Stimulated activated CD4-positive, alpha-beta T cell treated with anti-CD3 and anti-CD28 coated beads, Interleukin-12 subunit alpha, Interleukin-12 subunit beta, amount 100 ng/mL, for 4 hours (primary cell): Measurements from ENCODE around the gene CAV3.

Source experiments
- DNase-seq: peaks from one replicate; pipeline ENCODE4 v3.0.0-alpha.2; 2020

Gene CAV3

GRCh38 chr3:8736436-8736835 lies 2.8 kb downstream of the CAV3 start:
- DNase-seq: no peak

DNA sequence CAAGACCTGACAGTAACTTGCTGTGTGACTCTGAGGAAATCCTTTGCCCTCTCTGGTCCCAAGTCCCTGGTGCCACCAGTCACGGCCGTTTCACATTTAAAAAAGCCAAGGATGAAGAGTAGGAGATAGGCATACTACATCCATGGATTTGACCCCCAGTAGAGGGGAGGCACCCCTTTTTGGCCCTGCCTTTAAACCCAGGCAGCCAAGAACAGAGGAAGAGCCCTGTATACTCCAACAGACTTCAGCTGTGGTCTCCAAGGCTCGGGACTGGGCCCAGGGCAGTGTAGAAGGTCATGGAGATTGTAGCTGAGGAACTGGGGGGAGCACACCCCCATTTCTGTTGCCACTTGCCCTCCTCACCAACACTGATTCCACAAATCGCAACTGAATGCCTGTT lies 3.7 kb downstream of the CAV3 start:
- no peak for DNase-seq

DNA sequence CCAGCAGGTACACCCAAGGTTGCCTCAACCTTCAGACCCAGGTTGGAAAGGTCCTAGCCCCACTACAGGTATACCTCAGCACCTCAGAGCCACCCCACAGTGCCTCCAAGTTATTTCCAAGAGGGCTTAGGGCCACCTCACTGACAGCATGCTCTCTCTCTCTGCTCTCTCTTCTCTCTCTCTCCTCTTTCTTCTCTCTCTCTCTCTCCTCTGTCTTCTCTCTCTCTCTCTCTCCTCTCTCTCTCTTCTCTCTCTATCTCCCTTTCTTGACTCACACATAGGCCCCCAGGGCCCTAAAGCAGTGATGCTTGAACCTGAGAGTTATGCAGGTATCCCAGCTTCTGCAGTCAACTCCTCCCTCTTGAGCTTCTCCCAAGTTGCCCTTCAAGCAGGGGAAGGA lies 4.2 kb downstream of the CAV3 start:
- DNase-seq: no peak

GRCh38 chr3:8738639-8739038 lies 5.0 kb downstream of the CAV3 start:
- no peak for DNase-seq

DNA sequence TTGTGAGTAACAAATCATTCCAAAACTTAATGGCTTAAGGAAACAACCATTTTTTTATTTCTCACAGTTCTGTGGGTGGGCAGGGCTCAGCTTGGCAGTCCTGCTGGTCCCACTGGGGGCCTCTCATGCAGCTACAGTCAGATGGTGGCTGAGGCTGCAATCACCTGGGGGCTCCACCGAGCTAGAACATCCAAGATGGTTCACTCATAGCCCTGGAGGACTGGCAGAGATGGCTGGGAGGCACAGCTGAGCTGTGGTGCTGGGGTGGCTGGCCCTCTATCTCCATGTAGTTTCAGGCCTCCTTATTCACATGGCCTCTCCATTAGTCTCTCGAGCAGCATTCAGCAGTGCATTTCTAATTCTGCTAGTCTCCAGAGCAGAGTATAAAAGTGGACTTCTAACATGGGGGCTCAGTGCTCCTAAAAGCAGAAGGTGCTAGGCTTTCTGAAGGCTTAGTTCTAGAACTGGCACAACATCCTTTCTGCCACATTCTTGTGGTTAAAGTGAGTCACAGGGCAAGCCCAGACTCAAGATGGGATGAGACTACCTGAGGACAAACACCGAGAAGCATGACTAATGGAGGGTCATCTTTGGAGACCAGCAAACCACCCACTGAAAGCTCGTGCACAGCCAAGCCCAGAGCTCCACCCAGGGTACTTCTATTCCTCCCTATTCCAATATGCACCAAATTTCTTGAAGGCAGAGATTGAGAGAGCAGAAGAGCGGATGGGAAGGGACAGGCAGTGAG lies 6.3 kb downstream of the CAV3 start:
- no peak for DNase-seq

DNA sequence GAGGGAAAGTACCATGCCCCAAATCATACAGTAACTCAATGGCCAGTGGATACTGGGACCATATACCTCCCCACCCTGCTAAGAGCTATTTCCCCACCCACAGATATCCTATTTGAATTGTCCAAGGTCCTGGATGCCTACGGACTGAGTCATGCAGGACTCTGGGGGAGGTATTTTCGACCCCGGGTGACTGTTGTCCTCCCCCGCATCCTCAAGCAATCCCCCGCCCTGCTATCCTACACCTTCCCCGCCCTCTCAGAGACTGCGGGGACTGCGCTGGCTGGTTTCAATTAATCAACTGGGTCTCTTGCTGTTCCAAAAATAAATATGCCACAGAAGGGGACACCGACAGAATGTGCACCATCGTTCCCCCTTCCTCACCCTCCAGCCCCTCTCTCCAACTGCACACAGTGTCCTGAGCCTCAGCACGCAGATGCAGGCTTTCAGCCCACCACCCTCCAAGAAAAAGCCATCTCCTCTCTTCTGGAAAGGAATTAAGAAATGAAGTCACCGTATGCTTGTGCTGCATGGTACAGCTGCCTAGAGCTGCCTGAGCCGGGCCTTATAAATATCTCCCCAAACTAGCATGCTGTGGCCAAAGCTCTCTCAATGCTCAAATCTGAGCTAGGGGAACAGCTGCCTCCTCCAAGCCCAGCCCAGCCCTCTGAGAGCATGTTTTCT lies 8.1 kb downstream of the CAV3 start:
- DNase-seq: no peak

- no peak for DNase-seq
Observed at GRCh38 chr3:8743021-8743601, 9.5 kb downstream of the CAV3 start.

DNA sequence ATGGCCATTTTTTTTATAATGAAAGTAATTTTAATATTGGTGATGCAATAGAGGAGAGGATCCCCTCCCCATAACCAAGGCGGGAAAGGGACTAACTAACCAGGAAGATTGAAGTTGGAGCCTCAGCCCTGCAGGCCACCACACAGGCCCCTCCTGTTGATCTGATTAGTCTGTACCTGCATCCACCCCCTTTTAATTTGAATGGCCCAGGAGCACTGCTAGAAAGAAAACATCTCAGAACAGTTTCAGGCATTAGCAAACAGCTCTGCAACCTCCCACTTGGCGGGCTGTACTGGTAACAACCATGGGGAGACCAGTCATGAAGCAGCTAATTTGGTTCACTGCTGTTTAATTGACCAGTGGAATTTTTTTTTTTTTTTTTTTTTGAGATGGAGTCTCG lies 10.3 kb downstream of the CAV3 start:
- no peak for DNase-seq

GRCh38 chr3:8745619-8746370 lies 12.2 kb downstream of the CAV3 start:
- DNase-seq: no peak

- DNase-seq: no peak
Observed at GRCh38 chr3:8746780-8747345, 13.3 kb downstream of the CAV3 start.

DNA sequence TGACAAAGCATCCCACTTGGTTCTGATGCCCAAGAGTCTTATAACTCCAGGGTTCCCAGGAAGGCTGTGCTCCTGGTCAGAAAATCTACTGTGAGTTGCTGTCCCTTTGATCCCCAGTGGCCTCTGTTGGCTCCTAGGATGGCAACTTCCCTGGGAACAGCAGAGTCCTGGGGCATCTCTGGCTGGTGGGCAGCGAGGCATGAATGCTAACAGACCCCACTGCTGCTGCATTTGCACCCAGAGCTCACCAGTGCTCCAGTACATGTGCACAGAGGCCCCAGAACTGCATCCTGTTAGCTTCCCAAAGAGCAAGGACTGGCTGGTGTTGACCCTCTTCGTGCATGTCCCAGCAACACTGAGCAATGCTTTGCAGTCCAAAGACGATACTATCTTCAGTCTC lies 15.7 kb downstream of the CAV3 start:
- no peak for DNase-seq

DNA sequence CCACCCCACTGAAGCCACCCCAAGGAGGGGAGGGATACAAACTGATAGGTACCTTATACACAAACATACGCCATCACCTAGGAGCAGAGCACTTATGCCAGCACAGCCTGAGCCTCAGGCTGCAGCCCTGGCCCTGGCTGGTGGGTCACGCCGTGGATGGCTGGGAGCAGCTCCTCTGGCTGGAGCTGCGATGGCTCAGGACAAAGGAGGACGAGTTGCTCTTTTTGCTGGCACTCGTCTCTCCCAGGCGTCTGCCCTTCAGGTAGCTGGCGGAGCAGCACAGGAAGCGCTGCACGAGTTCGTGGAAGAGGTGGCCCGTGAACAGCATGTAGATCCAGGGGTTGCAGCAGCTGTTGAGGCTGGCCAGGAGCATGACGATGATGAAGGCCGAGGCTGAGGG lies 19.2 kb downstream of the CAV3 start:
- no peak for DNase-seq

GRCh38 chr3:8755097-8755496 lies 21.5 kb downstream of the CAV3 start:
- DNase-seq: no peak

- DNase-seq: no peak
Observed at GRCh38 chr3:8755564-8756237, 22.1 kb downstream of the CAV3 start.

- DNase-seq: no peak
Observed at GRCh38 chr3:8756671-8757070, 23.1 kb downstream of the CAV3 start.

DNA sequence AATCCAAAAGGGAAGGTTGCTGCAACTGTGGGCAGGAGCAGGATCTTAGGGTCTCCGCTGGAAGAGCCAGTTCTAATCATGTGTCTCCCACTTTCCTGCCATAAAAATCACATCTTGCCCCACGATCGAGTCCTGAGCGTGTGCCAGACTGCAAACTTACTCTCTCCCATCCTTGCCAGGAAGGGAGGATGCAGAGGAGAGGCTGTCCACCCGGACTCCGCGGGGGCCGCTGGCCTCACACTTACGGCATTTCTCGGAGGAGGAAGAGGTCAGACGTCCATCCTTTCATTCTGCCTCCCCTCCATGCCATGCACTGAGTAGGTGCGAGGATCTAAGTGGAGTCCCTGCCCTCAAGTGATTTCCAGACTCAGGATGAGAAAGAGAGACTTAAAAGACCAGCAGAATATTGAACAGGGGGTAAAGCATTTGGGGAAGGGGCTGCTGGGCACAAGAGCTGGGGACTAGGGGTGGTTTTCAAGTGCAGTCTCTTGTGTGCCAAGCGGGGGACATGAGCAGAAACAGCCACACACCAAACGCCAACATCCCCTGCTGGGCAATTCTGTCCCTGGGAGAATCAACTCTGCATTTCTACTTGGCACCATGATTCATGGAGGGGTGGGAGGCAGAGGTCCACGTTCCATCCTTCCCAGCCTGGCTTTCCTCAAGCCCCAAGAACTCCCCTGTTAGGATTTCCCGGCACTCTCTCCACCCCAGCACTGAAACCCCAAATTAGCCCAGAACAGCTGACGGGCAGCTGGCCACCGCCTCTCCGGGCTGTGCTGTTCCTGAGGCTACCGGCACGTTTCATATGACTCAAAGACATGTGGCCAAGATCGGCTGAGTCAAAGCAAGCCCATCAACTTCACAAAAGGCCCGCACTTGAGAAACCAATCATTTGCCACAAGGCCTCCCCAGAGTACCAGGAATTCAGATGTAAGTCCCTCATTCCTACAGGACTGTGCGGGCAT lies 24.2 kb downstream of the CAV3 start:
- DNase-seq: no peak

DNA sequence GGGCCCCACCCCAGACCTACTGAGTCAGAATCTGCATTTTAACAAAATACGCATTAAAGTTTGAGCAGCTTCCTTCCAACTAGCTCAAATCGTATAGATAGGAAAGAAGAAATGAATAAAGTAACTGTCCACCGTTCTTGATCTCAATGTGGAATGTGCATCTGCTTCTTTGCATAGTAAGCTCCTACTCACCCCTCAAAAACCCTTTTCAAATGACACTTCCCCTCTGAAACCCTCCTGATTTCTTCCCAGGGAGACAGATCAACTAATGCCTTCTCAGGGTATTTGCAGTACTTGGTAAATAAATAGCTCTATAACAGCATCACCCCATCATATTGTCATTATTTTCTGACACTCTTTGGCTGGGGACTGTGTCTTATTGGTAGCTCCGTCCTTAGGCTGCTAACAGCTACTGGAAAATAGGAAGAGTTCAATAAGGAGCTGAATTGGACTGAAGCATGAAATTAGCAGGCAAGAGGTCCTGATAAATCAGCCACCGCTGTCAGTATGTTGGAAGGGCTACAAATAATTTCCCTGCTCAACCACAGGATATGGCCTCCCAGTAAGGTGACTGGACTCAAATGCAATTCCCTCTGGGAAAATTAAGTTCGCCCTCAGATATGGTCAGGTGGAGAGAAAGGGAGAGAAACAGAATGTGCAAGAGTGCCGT lies 25.6 kb downstream of the CAV3 start:
- no peak for DNase-seq

- DNase-seq: no peak
Observed at GRCh38 chr3:8760091-8760490, 26.5 kb downstream of the CAV3 start.

GRCh38 chr3:8760506-8760905 lies 26.9 kb downstream of the CAV3 start:
- DNase-seq: no peak

GRCh38 chr3:8761866-8762265 lies 28.3 kb downstream of the CAV3 start:
- no peak for DNase-seq
